Measurements from ENCODE around the gene XPR1. TPM values are rescaled to one million over a fixed set of nuclear protein-coding genes. Genes with fewer than 3 reads are reported as not detected.
"Not testable (repeated sequence)": the region's sequence is repeated elsewhere in the genome, so short reads cannot be mapped to it uniquely, and the experiment has no call there.

XPR1 gene
- total RNA-seq, 1 experiment from 2014 or later = 39.7 TPM

- H3K36me3 Mint-ChIP-seq (ENCODE audit: insufficient read depth, unreplicated experiment) = peaks cover 13% of the 10 kb centered on the region
- no peaks in the 10 kb centered on the region for H3K27me3 Mint-ChIP-seq (ENCODE audit: insufficient read depth, unreplicated experiment)
- no peak overlapping the region for H3K27ac Mint-ChIP-seq (ENCODE audit: low read depth, unreplicated experiment)
- TF ChIP-seq, protein P1, sequence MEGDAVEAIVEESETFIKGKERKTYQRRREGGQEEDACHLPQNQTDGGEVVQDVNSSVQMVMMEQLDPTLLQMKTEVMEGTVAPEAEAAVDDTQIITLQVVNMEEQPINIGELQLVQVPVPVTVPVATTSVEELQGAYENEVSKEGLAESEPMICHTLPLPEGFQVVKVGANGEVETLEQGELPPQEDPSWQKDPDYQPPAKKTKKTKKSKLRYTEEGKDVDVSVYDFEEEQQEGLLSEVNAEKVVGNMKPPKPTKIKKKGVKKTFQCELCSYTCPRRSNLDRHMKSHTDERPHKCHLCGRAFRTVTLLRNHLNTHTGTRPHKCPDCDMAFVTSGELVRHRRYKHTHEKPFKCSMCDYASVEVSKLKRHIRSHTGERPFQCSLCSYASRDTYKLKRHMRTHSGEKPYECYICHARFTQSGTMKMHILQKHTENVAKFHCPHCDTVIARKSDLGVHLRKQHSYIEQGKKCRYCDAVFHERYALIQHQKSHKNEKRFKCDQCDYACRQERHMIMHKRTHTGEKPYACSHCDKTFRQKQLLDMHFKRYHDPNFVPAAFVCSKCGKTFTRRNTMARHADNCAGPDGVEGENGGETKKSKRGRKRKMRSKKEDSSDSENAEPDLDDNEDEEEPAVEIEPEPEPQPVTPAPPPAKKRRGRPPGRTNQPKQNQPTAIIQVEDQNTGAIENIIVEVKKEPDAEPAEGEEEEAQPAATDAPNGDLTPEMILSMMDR (IDR thresholded peaks at IDR 0.05; ENCODE audit: unreplicated experiment) = no peak
- peaks cover 34% of the 10 kb centered on the region for H3K4me1 Mint-ChIP-seq (ENCODE audit: insufficient read depth, unreplicated experiment)
- no peak overlapping the region for H3K4me3 Mint-ChIP-seq (ENCODE audit: unreplicated experiment)
- intact Hi-C loops (cut with micrococcal nuclease) = no loop called here
- H3K9me3 Mint-ChIP-seq (ENCODE audit: unreplicated experiment) = no peaks in the 10 kb centered on the region
- ChIA-PET CTCF (interaction anchor here (0.5 to 2.3 kb wide), 6 partner anchors 8 to 338 kb away, joined by 3 to 17 read pairs (median 6); no protein-coding TSS in a partner anchor), POLR2A (interaction anchor here (0.8 to 2.0 kb wide), 4 partner anchors 10 to 338 kb away, joined by 3 to 9 read pairs (median 4); no protein-coding TSS in a partner anchor)
- no TSS peak for BruUV-seq (replicated peaks)
- DNase-seq (ENCODE audit: unreplicated experiment) = no peak
Observed at GRCh38 chr1:180854456-180854855, 222.6 kb downstream of the XPR1 start.

DNA sequence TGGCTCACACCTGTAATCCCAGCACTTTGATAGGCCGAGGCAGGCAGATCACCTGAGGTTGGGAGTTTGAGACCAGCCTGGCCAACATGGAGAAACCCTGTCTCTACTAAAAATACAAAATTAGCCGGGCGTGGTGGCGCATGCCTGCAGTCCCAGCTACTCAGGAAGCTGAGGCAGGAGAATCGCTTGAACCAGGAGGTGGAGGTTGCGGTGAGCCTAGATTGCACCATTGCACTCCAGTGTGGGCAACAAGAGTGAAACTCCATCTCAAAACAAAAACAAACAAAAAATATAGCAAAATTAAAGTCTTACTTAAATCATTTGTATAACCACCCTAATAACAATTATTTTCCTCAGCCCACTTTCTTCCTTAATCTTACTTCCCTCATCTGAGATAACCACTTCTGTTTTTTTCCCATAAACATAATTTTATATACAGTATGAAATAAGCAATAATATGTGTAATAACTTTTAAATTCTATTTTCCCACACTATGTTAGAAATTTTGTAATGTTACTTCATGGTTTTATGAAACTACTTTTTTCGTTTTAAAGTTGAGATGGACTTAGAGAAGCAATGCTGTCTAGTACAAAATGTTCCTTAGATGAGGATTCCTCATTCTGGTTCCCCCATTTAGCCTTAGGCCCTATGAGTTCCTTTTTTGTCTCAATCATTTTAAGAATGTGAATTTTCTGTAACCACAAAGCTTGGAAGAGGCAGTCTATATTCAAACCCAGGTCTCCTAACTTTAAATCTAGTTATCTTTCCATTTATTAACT is 226.3 kb downstream of the XPR1 start:
- ChIA-PET POLR2A (interaction anchor here (0.6 to 0.8 kb wide), 4 partner anchors 100 to 355 kb away, joined by 3 to 4 read pairs (median 3); partner anchors contain the start of gene ACBD6), CTCF (interaction anchor here (0.7 kb wide), 1 partner anchor 49 kb away, joined by 3 read pairs; no protein-coding TSS in a partner anchor)
- intact Hi-C loops (cut with micrococcal nuclease) = loop anchor here (2.0 kb wide), 1 partner anchor 225 kb away; the partner anchor contains the start of gene XPR1
- H3K4me1 Mint-ChIP-seq (ENCODE audit: insufficient read depth, unreplicated experiment) = peaks cover 48% of the 10 kb centered on the region
- H3K36me3 Mint-ChIP-seq (ENCODE audit: insufficient read depth, unreplicated experiment); H3K27me3 Mint-ChIP-seq (ENCODE audit: insufficient read depth, unreplicated experiment); BruUV-seq (replicated peaks); DNase-seq (ENCODE audit: unreplicated experiment); H3K4me3 Mint-ChIP-seq (ENCODE audit: unreplicated experiment); H3K9me3 Mint-ChIP-seq (ENCODE audit: unreplicated experiment): not testable (repeated sequence)
- peak overlapping the region; percentile 44 for H3K27ac Mint-ChIP-seq (ENCODE audit: low read depth, unreplicated experiment)

DNA sequence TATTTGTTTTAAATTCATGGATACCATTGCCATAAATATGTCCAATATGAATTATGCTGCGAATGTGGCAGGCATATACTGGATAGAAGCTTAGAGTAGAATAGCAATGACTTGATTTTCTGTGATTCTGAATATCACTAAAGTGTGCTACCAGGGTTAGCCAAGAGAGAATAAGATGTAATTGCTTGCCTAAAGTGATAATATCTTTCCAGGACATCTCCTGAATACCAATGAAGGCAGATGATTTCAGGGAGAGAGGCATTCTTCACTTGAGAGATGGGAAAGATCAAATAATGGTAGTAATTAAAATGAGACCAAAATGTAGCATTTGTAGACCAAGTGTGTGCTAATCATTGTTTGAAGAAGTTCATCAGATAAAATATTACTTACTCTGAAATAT is 227.5 kb downstream of the XPR1 start:
- Mint-ChIP-seq H3K9me3 (ENCODE audit: unreplicated experiment) (no peaks in the 10 kb centered on the region), H3K27ac (ENCODE audit: low read depth, unreplicated experiment) (no peak overlapping the region), H3K4me3 (ENCODE audit: unreplicated experiment) (no peak overlapping the region), H3K27me3 (ENCODE audit: insufficient read depth, unreplicated experiment) (no peaks in the 10 kb centered on the region), H3K36me3 (ENCODE audit: insufficient read depth, unreplicated experiment) (peaks cover 10% of the 10 kb centered on the region), H3K4me1 (ENCODE audit: insufficient read depth, unreplicated experiment) (peaks cover 44% of the 10 kb centered on the region)
- intact Hi-C loops (cut with micrococcal nuclease) = loop anchor here (2.0 kb wide), 1 partner anchor 227 kb away; the partner anchor contains the start of gene XPR1
- DNase-seq (ENCODE audit: unreplicated experiment) = no peak
- POLR2A ChIA-PET = no interaction called here
- TF ChIP-seq, protein P1 (IDR thresholded peaks at IDR 0.05; ENCODE audit: unreplicated experiment) = no peak
- CTCF ChIA-PET = interaction anchor here (0.6 kb wide), 1 partner anchor 215 kb away, joined by 3 read pairs; no protein-coding TSS in a partner anchor
- no TSS peak for BruUV-seq (replicated peaks)

DNA sequence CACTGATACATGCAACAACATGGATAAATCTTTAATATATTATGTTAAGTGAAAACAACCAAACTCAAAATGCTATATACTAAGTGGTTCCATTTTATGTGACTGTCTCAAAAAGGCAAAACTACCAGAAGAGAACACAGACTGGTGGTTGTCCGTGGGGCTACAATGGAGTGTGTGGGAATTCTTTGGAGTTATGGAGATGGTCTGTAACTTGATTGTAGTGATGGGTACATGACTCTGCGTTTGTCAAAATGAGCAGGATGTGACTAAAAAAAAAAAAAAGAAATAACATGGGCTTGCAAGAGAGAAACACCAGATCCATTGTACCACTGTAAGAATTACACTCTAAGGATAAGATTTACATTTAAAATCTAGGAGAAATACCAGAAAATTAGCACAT is 228.7 kb downstream of the XPR1 start:
- H3K27me3 Mint-ChIP-seq (ENCODE audit: insufficient read depth, unreplicated experiment) = no peaks in the 10 kb centered on the region
- ChIA-PET POLR2A (interaction anchor here (0.7 to 5.7 kb wide), 7 partner anchors 18 to 358 kb away, joined by 3 to 114 read pairs (median 27); partner anchors contain the start of genes ACBD6, STX6 and XPR1), CTCF (interaction anchor here (0.5 to 6.5 kb wide), 10 partner anchors 16 to 351 kb away, joined by 3 to 253 read pairs (median 7); partner anchors contain the start of gene XPR1)
- no peaks in the 10 kb centered on the region for H3K9me3 Mint-ChIP-seq (ENCODE audit: unreplicated experiment)
- H3K27ac Mint-ChIP-seq (ENCODE audit: low read depth, unreplicated experiment) = no peak overlapping the region
- H3K4me3 Mint-ChIP-seq (ENCODE audit: unreplicated experiment) = no peak overlapping the region
- intact Hi-C loops (cut with micrococcal nuclease) = loop anchor here (5.0 to 10.0 kb wide), 3 partner anchors 83 to 1156 kb away; no protein-coding TSS in a partner anchor
- TF ChIP-seq, protein P1 (IDR thresholded peaks at IDR 0.05; ENCODE audit: unreplicated experiment) = no peak
- H3K4me1 Mint-ChIP-seq (ENCODE audit: insufficient read depth, unreplicated experiment) = peaks cover 42% of the 10 kb centered on the region
- H3K36me3 Mint-ChIP-seq (ENCODE audit: insufficient read depth, unreplicated experiment) = peaks cover 22% of the 10 kb centered on the region
- no peak for DNase-seq (ENCODE audit: unreplicated experiment)
- BruUV-seq (replicated peaks) = no TSS peak
